ACC112 (cell line): ENCODE measurements around the gene FZR1.
"Not testable (repeated sequence)": the region's sequence is repeated elsewhere in the genome, so short reads cannot be mapped to it uniquely, and the experiment has no call there.

Experiments
- H2AFZ ChIP-seq: fragments of 200-600 bp; sonication (generic); one replicate; pipeline ENCODE4 v1.6.0; 2017; ENCODE audit warnings: antibody characterized with exemption, low read length; ENCODE audit not compliant: unreplicated experiment
- H3K27ac ChIP-seq: fragments of 200-600 bp; sonication (generic); 2 replicates; pipeline ENCODE4 v1.5.1; 2014; ENCODE audit warnings: low read depth, mild to moderate bottlenecking, antibody characterized with exemption, low read length, moderate library complexity
- H3K27me3 ChIP-seq: fragments of 200-600 bp; sonication (generic); 2 replicates; pipeline ENCODE4 v1.6.1; 2014; ENCODE audit warnings: mild to moderate bottlenecking, antibody characterized with exemption, low read length, moderate library complexity, mixed read lengths; ENCODE audit not compliant: insufficient read depth
- H3K36me3 ChIP-seq: fragments of 200-600 bp; sonication (generic); 2 replicates; pipeline ENCODE4 v1.6.1; 2016; ENCODE audit warnings: mild to moderate bottlenecking, antibody characterized with exemption, low read length, moderate library complexity, mixed read lengths; ENCODE audit not compliant: insufficient read depth
- H3K4me1 ChIP-seq: fragments of 200-600 bp; sonication (generic); one replicate; pipeline ENCODE4 v1.6.1; 2016; ENCODE audit warnings: low read length, mixed read lengths; ENCODE audit not compliant: insufficient read depth, unreplicated experiment, control insufficient read depth
- H3K4me3 ChIP-seq: fragments of 200-600 bp; sonication (generic); 2 replicates; pipeline ENCODE4 v1.5.1; 2014; ENCODE audit warnings: mild to moderate bottlenecking, low read depth, low read length
- H3K79me2 ChIP-seq: fragments of 200-600 bp; sonication (generic); one replicate; pipeline ENCODE4 v1.6.0; 2016; ENCODE audit warnings: low read length; ENCODE audit not compliant: control insufficient read depth, unreplicated experiment, insufficient read depth

The FZR1 gene

GRCh38 chr19:3578390-3578789 is 72.3 kb downstream of the FZR1 start:
- Histone ChIP-seq H2AFZ (no peak overlapping the region), H3K4me1 (peaks cover 10% of the 10 kb centered on the region), H3K4me3 (no peak overlapping the region), H3K36me3 (no peaks in the 10 kb centered on the region; the same call in 1 of the 2 replicates), H3K79me2 (no peaks in the 10 kb centered on the region), H3K27me3 (no peaks in the 10 kb centered on the region), H3K27ac (no peak overlapping the region)

- H3K27ac ChIP-seq, result peak overlapping the region; percentile 75
- H3K79me2 ChIP-seq, result no peaks in the 10 kb centered on the region
- H3K4me3 ChIP-seq, result no peak overlapping the region
- no peaks in the 10 kb centered on the region for H3K36me3 ChIP-seq
- peaks cover 10% of the 10 kb centered on the region for H3K4me1 ChIP-seq
- peaks cover 3% of the 10 kb centered on the region; the same call in 1 of the 2 replicates for H3K27me3 ChIP-seq
- H2AFZ ChIP-seq, result no peak overlapping the region
Observed at GRCh38 chr19:3580156-3580934, 74.2 kb downstream of the FZR1 start.

DNA sequence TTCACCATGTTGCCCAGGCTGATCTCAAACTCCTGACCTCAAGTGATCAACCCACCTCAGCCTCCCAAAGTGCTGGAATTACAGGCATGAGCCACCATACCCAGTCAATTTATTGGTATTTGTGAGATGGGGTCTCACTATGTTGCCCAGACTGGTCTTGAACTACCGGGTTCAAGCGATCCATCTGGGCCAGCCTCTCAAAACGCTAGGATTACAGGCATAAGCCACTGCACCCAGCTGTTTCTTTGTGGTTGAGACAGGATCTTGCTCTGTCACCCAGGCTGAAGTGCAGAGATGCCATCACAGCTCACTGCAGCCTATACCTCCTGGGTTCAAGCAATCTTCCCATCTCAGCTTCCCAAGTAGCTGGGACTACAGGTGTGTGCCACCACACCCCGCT is 75.7 kb downstream of the FZR1 start:
- H3K36me3 ChIP-seq, H3K4me3 ChIP-seq, H2AFZ ChIP-seq, H3K4me1 ChIP-seq, H3K79me2 ChIP-seq, H3K27ac ChIP-seq: not testable (repeated sequence)
- H3K27me3 ChIP-seq, result peaks cover 10% of the 10 kb centered on the region; the same call in 1 of the 2 replicates

- not testable (repeated sequence) for H3K79me2 ChIP-seq, H3K36me3 ChIP-seq, H2AFZ ChIP-seq, H3K4me3 ChIP-seq, H3K4me1 ChIP-seq, H3K27ac ChIP-seq
- peaks cover 10% of the 10 kb centered on the region; the same call in 1 of the 2 replicates for H3K27me3 ChIP-seq
Observed at GRCh38 chr19:3584036-3584802, 78.1 kb downstream of the FZR1 start.

DNA sequence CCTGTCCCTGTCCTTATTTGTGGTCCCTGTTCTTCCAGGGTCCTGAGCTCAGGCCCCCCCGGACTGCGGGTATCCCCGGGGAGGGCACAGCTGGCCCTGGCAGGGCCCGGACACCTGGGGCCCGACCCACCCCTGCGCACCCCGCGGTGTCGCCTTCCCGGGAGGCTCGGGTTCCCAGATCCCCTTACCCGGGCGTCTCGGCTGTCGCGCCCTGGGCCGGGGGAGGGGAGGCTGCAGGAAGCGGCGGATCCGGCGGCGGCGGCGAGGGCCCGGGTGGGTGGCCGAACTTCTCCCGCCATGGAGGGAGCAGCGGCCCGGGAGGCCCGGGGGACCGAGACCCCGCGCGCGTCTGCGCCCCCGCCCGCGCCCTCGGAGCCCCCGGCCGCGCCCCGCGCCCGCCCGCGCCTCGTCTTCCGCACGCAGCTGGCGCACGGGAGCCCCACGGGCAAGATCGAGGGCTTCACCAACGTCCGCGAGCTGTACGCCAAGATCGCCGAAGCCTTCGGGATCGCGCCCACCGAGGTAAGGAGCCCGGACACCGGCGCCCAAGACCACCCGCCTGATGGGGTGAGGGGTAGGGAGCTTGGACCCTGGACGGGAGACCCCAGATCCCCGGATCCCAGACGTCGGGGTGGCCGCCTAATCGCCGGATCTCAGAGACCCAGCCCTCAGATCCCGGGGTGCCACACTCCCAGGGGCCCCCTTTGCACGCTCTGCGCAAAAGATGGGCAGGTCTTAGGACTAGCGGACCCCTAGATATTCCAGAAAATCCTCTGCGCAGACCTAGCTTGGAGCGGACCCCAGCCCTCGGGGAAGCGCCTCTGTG is 79.4 kb downstream of the FZR1 start, which contains the start of gene GIPC3:
Gene GIPC3 (plus strand): TSS at position 178 of the 826 bp plus-strand sequence. CDS start 120 bp downstream, at position 298.
- Histone ChIP-seq H3K36me3 (no peaks in the 10 kb centered on the region), H3K4me1 (peaks cover 3% of the 10 kb centered on the region), H3K27me3 (peaks cover 10% of the 10 kb centered on the region; the same call in 1 of the 2 replicates), H3K79me2 (no peaks in the 10 kb centered on the region), H2AFZ (no peak within 1 kb of the TSS), H3K27ac (no peak within 1 kb of the TSS), H3K4me3 (peak within 1 kb of the TSS; percentile 37; the same call in 1 of the 2 replicates)

- Histone ChIP-seq H3K79me2 (no peaks in the 10 kb centered on the region), H3K4me1 (no peaks in the 10 kb centered on the region), H3K27me3 (peaks cover 10% of the 10 kb centered on the region; the same call in 1 of the 2 replicates), H3K36me3 (no peaks in the 10 kb centered on the region), H2AFZ (no peak overlapping the region), H3K27ac (no peak overlapping the region), H3K4me3 (peak overlapping the region; percentile 37; the same call in 1 of the 2 replicates)
Observed at GRCh38 chr19:3586127-3586626, 80.1 kb downstream of the FZR1 start.

DNA sequence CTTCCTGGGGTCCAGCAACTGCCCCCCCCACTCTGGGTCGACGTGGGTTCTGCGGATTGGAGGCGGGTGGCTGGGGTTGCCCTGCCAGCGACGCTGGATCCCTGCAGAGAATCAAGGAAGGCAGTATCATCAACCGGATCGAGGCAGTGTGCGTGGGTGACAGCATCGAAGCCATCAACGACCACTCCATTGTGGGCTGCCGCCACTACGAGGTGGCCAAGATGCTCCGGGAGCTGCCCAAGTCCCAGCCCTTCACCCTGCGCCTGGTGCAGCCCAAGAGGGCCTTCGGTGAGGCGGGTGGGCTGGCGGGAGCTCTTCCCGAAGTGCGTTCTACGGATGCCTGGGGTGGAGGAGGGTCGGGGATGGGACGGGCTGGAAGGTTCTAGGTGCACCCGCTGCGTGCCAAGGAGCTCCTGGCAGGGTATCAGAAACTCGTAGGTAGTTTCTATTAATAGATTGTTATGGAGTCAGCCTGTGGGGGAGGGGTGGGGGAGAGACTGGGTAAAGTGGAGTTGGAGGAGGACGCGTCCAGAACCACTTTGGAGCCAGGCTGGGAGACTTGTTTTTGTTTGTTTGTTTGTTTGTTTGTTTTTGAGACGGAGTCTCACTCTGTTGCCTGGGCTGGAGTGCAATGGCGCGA is 80.7 kb downstream of the FZR1 start:
- no peaks in the 10 kb centered on the region for H3K36me3 ChIP-seq
- H3K4me3 ChIP-seq, result no peak overlapping the region
- H3K27ac ChIP-seq, result no peak overlapping the region
- no peak overlapping the region for H2AFZ ChIP-seq
- no peaks in the 10 kb centered on the region for H3K79me2 ChIP-seq
- H3K27me3 ChIP-seq, result peaks cover 10% of the 10 kb centered on the region; the same call in 1 of the 2 replicates
- H3K4me1 ChIP-seq, result no peaks in the 10 kb centered on the region
